ENCODE data around the gene NSL1. TPM values are rescaled to one million over a fixed set of nuclear protein-coding genes. Genes with fewer than 3 reads are reported as not detected.

NSL1 gene
- total and polyA plus RNA-seq, 9 of the 15 experiments (the other 6 are each of a cell fraction or from before 2014, with no cell fraction given), result 53.5 to 108 (median 59.1) TPM

GRCh38 chr1:212738330-212738729 is 53.2 kb downstream of the NSL1 start:
- no TSS peak for BruUV-seq (replicated peaks)
- Histone ChIP-seq H3K79me2 (ENCODE audit: control insufficient read depth, insufficient read depth, low read length) (peaks cover 9% of the 10 kb centered on the region; the same call in 2 of the 3 replicates), H4K20me1 (replicated peaks; ENCODE audit: control insufficient read depth, insufficient read depth, low read length) (no peaks in the 10 kb centered on the region), H3K27ac (ENCODE audit: extremely low read depth, low read depth, low read length) (no peak overlapping the region), H3K4me3 (no peak overlapping the region), H3K9me3 (replicated peaks; ENCODE audit: control insufficient read depth, insufficient read depth, low read depth, low read length) (peaks cover 3% of the 10 kb centered on the region; the same call in 1 of the 2 replicates), H3K9me1 (ENCODE audit: control insufficient read depth, insufficient read depth, low read length) (no peaks in the 10 kb centered on the region), H3K4me2 (ENCODE audit: insufficient read depth, low read length) (no peak overlapping the region), H3K27me3 (ENCODE audit: control insufficient read depth in 2 of 2, insufficient read depth in 2 of 2, low read length in 2 of 2) (no peaks in the 10 kb centered on the region), H2AFZ (ENCODE audit: low read depth, low read length) (no peak overlapping the region), H3K36me3 (ENCODE audit: control insufficient read depth, insufficient read depth, low read length) (peaks cover 20% of the 10 kb centered on the region), H3K4me1 (replicated peaks in 1 of 2; ENCODE audit: control insufficient read depth in 2 of 2, insufficient read depth in 2 of 2, low read length in 2 of 2) (no peaks in the 10 kb centered on the region), H3K9ac (ENCODE audit: insufficient read depth in 1 of 2, low read depth in 2 of 2, low read length in 2 of 2) (no peak overlapping the region)
- in situ Hi-C loops (cut with MboI) (no loop called here), intact Hi-C loops (cut with micrococcal nuclease) (no loop called here)
- WGBS (ENCODE audit: insufficient coverage, low coverage, missing lambda C conversion rate), result 57% methylated on average over 1 of the region's 1 CpG
- ChIA-PET CTCF (ENCODE audit: low intra/inter-chr PET ratio) (no interaction called here), POLR2A (interaction anchor here (0.6 to 1.3 kb wide), 3 partner anchors 9 to 121 kb away, joined by 3 read pairs; no protein-coding TSS in a partner anchor)
- ATAC-seq (peak; percentile 35; the same call in 1 of the 3 replicates), DNase-seq (ENCODE audit: extremely low read depth in 1 of 4, low spot score in 3 of 4) (no peak), FAIRE-seq (no peak)
- peak; percentile 27; the same call in 1 of the 2 replicates for TF ChIP-seq RFX1 (IDR thresholded peaks at IDR 0.05)
- TF ChIP-seq ZNF586 (CRISPR knock-in tag; conservative IDR thresholded peaks at IDR 0.05), result no peak
- TF ChIP-seq CTCF (IDR thresholded peaks at IDR 0.05 in 2 of 3, conservative IDR thresholded peaks at IDR 0.05 in 1 of 3; ENCODE audit: insufficient read depth in 2 of 3, low read depth in 1 of 3, low read length in 3 of 3), result peak in 1 of 3 experiments; percentile 2; a peak in 1 of 6 replicates

GRCh38 chr1:212737559-212737958 is 54.0 kb downstream of the NSL1 start:
- Histone ChIP-seq H4K20me1 (replicated peaks; ENCODE audit: control insufficient read depth, insufficient read depth, low read length) (no peaks in the 10 kb centered on the region), H3K4me2 (ENCODE audit: insufficient read depth, low read length) (no peak overlapping the region), H3K4me3 (no peak overlapping the region), H3K9me3 (replicated peaks; ENCODE audit: control insufficient read depth, insufficient read depth, low read depth, low read length) (peaks cover 3% of the 10 kb centered on the region; the same call in 1 of the 2 replicates), H3K27ac (ENCODE audit: extremely low read depth, low read depth, low read length) (no peak overlapping the region), H3K9ac (ENCODE audit: insufficient read depth in 1 of 2, low read depth in 2 of 2, low read length in 2 of 2) (no peak overlapping the region), H3K4me1 (replicated peaks in 1 of 2; ENCODE audit: control insufficient read depth in 2 of 2, insufficient read depth in 2 of 2, low read length in 2 of 2) (no peaks in the 10 kb centered on the region), H3K27me3 (ENCODE audit: control insufficient read depth in 2 of 2, insufficient read depth in 2 of 2, low read length in 2 of 2) (no peaks in the 10 kb centered on the region), H3K79me2 (ENCODE audit: control insufficient read depth, insufficient read depth, low read length) (peaks cover 9% of the 10 kb centered on the region; the same call in 2 of the 3 replicates), H2AFZ (ENCODE audit: low read depth, low read length) (no peak overlapping the region), H3K9me1 (ENCODE audit: control insufficient read depth, insufficient read depth, low read length) (no peaks in the 10 kb centered on the region), H3K36me3 (ENCODE audit: control insufficient read depth, insufficient read depth, low read length) (peaks cover 23% of the 10 kb centered on the region)
- no TSS peak for BruUV-seq (replicated peaks)
- no peak for DNase-seq (ENCODE audit: extremely low read depth in 1 of 4, low spot score in 3 of 4)
- TF ChIP-seq NFIX (CRISPR knock-in tag; IDR thresholded peaks at IDR 0.05; ENCODE audit: low read depth) (peak; percentile 97), HSF4 (CRISPR knock-in tag; IDR thresholded peaks at IDR 0.05; ENCODE audit: borderline replicate concordance) (no peak), FOXP1 (CRISPR knock-in tag; IDR thresholded peaks at IDR 0.05) (no peak), ATF4 (CRISPR knock-in tag; IDR thresholded peaks at IDR 0.05) (no peak), ZNF785 (CRISPR knock-in tag; IDR thresholded peaks at IDR 0.05) (no peak), TBP (optimal IDR thresholded peaks at IDR 0.05; ENCODE audit: low read depth, low read length) (no peak), PATZ1 (CRISPR knock-in tag; IDR thresholded peaks at IDR 0.05; ENCODE audit: borderline replicate concordance) (no peak), NFIC (IDR thresholded peaks at IDR 0.05) (peak; percentile 99), DNMT1 (IDR thresholded peaks at IDR 0.05) (no peak)
- intact Hi-C loops (cut with micrococcal nuclease) (no loop called here), in situ Hi-C loops (cut with MboI) (no loop called here)
- ChIA-PET CTCF (ENCODE audit: low intra/inter-chr PET ratio) (no interaction called here), POLR2A (interaction anchor here (0.6 to 0.9 kb wide), 3 partner anchors 34 to 120 kb away, joined by 3 read pairs; no protein-coding TSS in a partner anchor)
- no peak for ATAC-seq
- no peak for FAIRE-seq

Data from K562 (cell line).